Thyroid gland (tissue), 4 donors: Measurements from ENCODE around the gene ATAD3A. TPM values are rescaled to one million over a fixed set of nuclear protein-coding genes. Genes with fewer than 3 reads are reported as not detected.
A peak's percentile ranks its signal among the peaks of the same experiment; 100 is the strongest.
"Not testable (repeated sequence)": the region's sequence is repeated elsewhere in the genome, so short reads cannot be mapped to it uniquely, and the experiment has no call there.

ENCODE experiments used
- DNase-seq, 2 donors: peaks; one replicate each; pipeline ENCODE4 v3.0.0-alpha.2; 2019
- H3K27ac ChIP-seq, 3 donors: fragments of 200-600 bp; sonication (generic); 1 replicate in 2 of 3; 2 replicates in 1 of 3; pipeline ENCODE4 v1.5.1; 2016 to 2019; ENCODE audit warnings: mild to moderate bottlenecking in 1 of 3, moderate library complexity in 1 of 3
- H3K27me3 ChIP-seq: fragments of 200-600 bp; sonication (generic); one replicate; pipeline ENCODE4 v1.5.1; 2019
- H3K36me3 ChIP-seq, 2 donors: fragments of 200-600 bp; sonication (generic); one replicate each; pipeline ENCODE4 v1.5.1; 2016 to 2019
- H3K4me1 ChIP-seq, 2 donors: fragments of 200-600 bp; sonication (generic); one replicate each; pipeline ENCODE4 v1.5.1; 2017 to 2019
- H3K4me3 ChIP-seq, 3 donors: fragments of 200-600 bp; sonication (generic); replicated peaks in 1 of 3; 1 replicate in 2 of 3; 2 replicates in 1 of 3; pipeline ENCODE4 v1.5.1; 2016; ENCODE audit warnings: mild to moderate bottlenecking in 1 of 3
- H3K9me3 ChIP-seq: fragments of 200-600 bp; sonication (generic); one replicate; pipeline ENCODE4 v1.5.1; 2017
- POLR2A ChIP-seq, 2 donors: fragments of 450-650 bp; IDR thresholded peaks; one replicate each; pipeline ENCODE4 v1.6.1; 2017; ENCODE audit warnings: antibody characterized with exemption in 2 of 2, mild to moderate bottlenecking in 2 of 2, moderate library complexity in 1 of 2
- WGBS, 2 donors: methylation state at CpG; one replicate each; pipeline ENCODE4 v1.1.5; 2017; 5-methylcytosine and 5-hydroxymethylcytosine counted together
- intact Hi-C: fragments of 100-400 bp; cut with DNase I; formaldehyde crosslinking; loops from one replicate; pipeline ENCODE4 v1.15.1; 2023
- total RNA-seq, 4 donors: library from RNA; depleted of rRNA; stranded (reverse); fragments of >200 nt; gene quantifications; one replicate each; pipeline ENCODE4 v1.2.3, GENCODE V29; 2016
- TF ChIP-seq, protein P1 (sequence below), 6 experiments: fragments of 200-600 bp in 3 of 6; fragments of 450-650 bp in 3 of 6; sonication (generic) in 3 of 6; IDR thresholded peaks; one replicate each; pipeline ENCODE4 v1.5.1; 2016 to 2019; ENCODE audit warnings: antibody characterized with exemption in 6 of 6, mild to moderate bottlenecking in 2 of 6, inconsistent platforms in 1 of 6, moderate library complexity in 1 of 6

Gene ATAD3A
- 10 to 100 TPM; 21.6 to 34.2 (median 28.5) TPM for total RNA-seq

DNA sequence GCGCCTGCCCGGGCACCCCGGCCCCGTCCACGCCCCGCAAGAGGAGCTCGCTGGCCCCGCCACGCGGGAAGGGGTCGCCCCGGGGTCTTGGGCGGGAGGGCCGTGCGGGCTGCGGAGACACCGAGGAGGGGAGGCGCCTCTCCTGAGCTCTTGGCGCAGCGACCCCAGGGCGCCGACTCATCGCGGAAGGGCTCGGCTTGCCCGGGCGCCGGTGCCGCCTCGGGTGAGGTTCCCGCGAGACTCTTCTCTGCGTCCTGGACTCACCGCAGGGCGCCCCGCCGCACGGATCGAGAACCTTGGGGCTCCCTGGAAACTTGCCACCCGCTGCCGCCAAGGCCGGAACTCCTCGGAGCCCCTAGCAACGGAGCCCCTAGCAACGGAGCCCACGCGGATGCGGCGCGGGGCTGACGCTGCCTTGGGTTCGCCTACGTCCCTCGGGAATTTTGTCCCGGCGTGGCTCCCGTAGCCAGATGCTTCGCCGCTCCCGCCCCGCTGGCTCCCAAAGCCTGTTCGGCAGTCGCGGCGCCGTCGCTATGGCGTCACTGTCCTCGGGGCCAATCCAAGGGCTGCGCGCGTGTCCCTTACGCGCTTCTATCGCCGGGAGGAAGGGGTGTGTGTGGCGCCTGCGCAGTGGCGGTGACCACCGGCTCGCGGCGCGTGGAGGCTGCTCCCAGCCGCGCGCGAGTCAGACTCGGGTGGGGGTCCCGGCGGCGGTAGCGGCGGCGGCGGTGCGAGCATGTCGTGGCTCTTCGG is at the start of gene ATAD3A:
Gene ATAD3A (plus strand): TSS at position 630 of the 753 bp plus-strand sequence. CDS start 107 bp downstream, at position 737.
- Histone ChIP-seq H3K4me1 (peaks cover 4 to 6% of the 10 kb centered on the region in 2 donors), H3K36me3 (no peaks in the 10 kb centered on the region), H3K27ac (peak within 1 kb of the TSS; percentile 55 to 91 (median 87)), H3K27me3 (no peaks in the 10 kb centered on the region), H3K4me3 (peak within 1 kb of the TSS; percentile 63 to 91 (median 90)), H3K9me3 (no peaks in the 10 kb centered on the region)
- intact Hi-C loops = no loop called here
- WGBS, 2 donors = 0 to 1% methylated on average over 11 to 31 of the region's 99 CpGs
- TF ChIP-seq POLR2A (IDR thresholded peaks at IDR 0.05) = peak in 1 of 2 donors; percentile 69
- TF ChIP-seq, protein P1, sequence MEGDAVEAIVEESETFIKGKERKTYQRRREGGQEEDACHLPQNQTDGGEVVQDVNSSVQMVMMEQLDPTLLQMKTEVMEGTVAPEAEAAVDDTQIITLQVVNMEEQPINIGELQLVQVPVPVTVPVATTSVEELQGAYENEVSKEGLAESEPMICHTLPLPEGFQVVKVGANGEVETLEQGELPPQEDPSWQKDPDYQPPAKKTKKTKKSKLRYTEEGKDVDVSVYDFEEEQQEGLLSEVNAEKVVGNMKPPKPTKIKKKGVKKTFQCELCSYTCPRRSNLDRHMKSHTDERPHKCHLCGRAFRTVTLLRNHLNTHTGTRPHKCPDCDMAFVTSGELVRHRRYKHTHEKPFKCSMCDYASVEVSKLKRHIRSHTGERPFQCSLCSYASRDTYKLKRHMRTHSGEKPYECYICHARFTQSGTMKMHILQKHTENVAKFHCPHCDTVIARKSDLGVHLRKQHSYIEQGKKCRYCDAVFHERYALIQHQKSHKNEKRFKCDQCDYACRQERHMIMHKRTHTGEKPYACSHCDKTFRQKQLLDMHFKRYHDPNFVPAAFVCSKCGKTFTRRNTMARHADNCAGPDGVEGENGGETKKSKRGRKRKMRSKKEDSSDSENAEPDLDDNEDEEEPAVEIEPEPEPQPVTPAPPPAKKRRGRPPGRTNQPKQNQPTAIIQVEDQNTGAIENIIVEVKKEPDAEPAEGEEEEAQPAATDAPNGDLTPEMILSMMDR (IDR thresholded peaks at IDR 0.05) = peak in 1 of 6 experiments; percentile 18
- peak; percentile 99 for DNase-seq

DNA sequence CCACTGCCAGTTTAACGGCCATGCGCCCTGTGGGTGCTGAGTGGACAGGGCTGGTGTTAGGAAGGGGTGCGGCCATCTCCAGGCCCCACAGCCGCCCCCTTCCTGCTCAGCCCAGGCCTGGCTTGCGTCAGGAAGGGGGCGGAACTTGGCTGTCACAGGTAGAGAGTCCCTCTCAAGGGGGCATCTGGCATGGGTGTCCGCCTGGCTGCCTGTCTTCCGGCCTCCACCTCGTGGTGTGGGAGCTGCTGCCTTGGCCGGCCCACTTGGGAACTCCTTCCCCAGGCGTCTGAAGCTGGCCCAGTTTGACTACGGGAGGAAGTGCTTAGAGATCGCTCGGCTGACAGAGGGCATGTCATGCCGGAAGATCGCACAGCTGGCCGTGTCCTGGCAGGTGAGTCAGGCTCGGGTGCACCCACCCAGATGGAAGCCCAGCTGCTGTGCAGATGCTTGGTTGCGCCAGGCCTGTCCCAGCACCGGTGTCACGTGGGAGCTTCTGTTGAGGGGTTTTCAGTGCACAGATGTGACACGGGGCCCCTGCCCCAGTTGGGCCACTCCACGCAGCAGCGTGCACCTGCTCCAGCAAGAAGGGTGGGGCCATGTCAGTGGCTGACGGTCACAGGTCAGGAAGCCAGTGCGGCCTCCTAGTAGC is 49.5 kb upstream of the ATAD3A start:
- H3K27me3 ChIP-seq = no peaks in the 10 kb centered on the region
- H3K36me3 ChIP-seq = no peaks in the 10 kb centered on the region
- TF ChIP-seq POLR2A (IDR thresholded peaks at IDR 0.05) = peak in 1 of 2 donors; percentile 58
- TF ChIP-seq, protein P1 (IDR thresholded peaks at IDR 0.05) = peak in 1 of 6 experiments; percentile 12
- H3K4me3 ChIP-seq = peak overlapping the region in 2 of 3 donors; percentile 23 to 24
- peaks cover 5 to 13% of the 10 kb centered on the region in 2 donors for H3K4me1 ChIP-seq
- intact Hi-C loops = no loop called here
- no peaks in the 10 kb centered on the region for H3K9me3 ChIP-seq
- peak overlapping the region; percentile 69 to 84 (median 76) for H3K27ac ChIP-seq
- peak; percentile 96 for DNase-seq
- WGBS, 2 donors = 16 to 37% methylated on average over 2 to 11 of the region's 26 CpGs

DNA sequence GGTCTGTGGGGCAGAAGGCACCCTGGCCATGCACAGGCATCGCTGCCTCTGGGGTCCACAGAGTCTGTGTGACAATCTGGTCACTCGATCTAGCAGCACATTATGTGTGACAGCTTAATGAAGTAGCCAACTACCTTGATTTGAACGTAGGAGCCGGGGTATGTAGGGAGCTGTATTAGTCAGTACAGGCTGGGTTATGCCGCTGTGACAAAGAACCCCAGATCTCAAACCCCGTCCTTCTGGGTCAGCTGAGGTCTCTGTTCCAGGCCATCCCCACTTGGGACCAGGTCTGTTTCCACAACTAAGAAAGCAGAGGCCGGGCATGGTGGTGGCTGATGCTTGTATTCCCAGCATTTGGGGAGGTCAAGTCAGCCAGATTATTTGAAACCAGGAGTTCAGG is 48.6 kb upstream of the ATAD3A start:
- Histone ChIP-seq H3K27ac (peak overlapping the region in 1 of 3 donors; percentile 84), H3K27me3 (no peaks in the 10 kb centered on the region), H3K36me3 (no peaks in the 10 kb centered on the region), H3K4me1 (peaks cover 5 to 13% of the 10 kb centered on the region in 2 donors), H3K4me3 (no peak overlapping the region), H3K9me3 (no peaks in the 10 kb centered on the region)
- intact Hi-C loops = no loop called here
- TF ChIP-seq, protein P1 (IDR thresholded peaks at IDR 0.05) = no peak
- no peak for TF ChIP-seq POLR2A (IDR thresholded peaks at IDR 0.05)
- DNase-seq = no peak
- WGBS, 2 donors = 87 to 90% methylated on average over 5 to 6 of the region's 7 CpGs

DNA sequence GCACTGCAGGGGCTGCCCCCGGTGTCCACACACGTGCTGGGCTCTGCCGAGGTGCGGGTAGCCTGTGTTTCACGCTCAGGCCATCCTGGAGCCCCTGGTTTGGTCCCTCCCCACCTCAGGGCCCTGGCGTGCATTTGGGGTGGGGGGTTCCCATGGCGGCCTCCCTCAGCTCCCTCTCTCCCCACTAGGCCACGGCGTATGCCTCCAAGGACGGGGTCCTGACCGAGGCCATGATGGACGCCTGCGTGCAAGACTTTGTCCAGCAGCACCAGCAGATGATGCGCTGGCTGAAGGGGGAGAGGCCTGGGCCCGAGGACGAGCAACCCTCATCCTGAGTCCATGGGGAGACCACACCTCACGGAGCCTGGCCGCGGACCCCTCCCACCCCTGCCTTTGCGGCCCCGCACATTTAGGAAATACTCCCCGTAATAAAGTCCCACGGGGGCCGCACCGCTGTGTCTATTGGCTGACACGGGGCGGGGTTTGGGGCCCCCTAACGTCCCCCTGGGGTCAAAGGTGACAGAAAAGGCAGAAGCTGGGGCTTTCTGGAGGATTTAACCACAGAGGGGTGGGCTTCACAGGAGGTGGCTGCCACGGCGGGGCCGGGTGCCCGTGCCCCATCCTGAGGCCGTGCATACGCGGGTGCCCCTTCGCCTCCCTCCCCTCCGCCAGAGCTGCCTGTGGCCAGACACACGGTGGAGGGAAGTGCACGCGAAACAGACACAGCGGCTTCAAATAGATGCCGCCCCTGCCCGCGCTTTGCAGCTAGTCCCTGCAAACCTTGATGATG is 43.6 kb upstream of the ATAD3A start:
- WGBS, 2 donors = 80 to 86% methylated on average over 7 to 32 of the region's 44 CpGs
- DNase-seq, intact Hi-C loops: not testable (repeated sequence)

DNA sequence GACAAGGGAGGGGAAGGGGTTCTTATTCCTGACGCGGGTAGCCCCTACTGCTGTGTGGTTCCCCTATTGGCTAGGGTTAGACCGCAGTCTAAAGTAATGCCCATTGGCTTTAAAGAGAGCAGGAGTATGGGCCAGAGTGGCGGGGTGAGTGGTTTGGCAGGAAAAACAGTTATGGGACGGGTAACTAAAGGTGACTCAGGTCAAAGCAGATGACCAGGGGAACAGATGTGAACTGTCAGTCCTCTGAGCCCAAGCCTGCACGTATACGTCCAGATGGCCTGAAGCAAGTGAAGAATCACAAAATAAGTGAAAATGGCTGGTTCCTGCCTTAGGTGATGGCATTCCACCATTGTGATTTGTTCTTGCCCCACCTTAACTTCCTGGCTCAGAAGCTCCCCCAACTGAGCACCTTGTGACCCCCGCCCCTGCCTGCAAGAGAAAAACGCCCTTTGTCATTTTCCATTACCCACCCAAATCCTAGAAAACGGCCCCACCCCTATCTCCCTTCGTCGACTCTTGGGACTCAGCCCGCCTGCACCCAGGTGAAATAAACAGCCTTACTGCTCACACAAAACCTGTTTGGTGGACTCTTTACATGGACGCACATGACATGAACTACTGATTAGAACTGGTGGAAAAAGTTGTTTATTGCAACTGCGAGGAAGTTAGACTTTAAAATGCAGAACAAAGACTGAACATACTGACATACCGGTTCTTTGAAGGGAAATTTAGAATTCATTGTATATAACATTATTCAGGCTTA is 41.2 kb upstream of the ATAD3A start:
- DNase-seq = peak; percentile 21 to 38
- Histone ChIP-seq H3K4me1 (peaks cover 7 to 20% of the 10 kb centered on the region in 2 donors), H3K4me3 (peak overlapping the region; percentile 7 to 69 (median 34)), H3K9me3 (no peaks in the 10 kb centered on the region), H3K36me3 (no peaks in the 10 kb centered on the region), H3K27me3 (no peaks in the 10 kb centered on the region), H3K27ac (peak overlapping the region; percentile 4 to 73 (median 69))
- intact Hi-C loops = no loop called here
- TF ChIP-seq, protein P1 (IDR thresholded peaks at IDR 0.05) = no peak
- no peak for TF ChIP-seq POLR2A (IDR thresholded peaks at IDR 0.05)
- 12 to 20% methylated on average over 16 of the region's 16 CpGs for WGBS, 2 donors

More for the DNA sequence above, 43.6 kb upstream of the ATAD3A start:
- H3K36me3 ChIP-seq, H3K9me3 ChIP-seq, H3K4me3 ChIP-seq, H3K27ac ChIP-seq, H3K27me3 ChIP-seq: not testable (repeated sequence)
- H3K4me1 ChIP-seq = peaks cover 7 to 16% of the 10 kb centered on the region in 2 donors
